ENCODE results near the gene SLC4A2. TPM values are rescaled to one million over a fixed set of nuclear protein-coding genes. Genes with fewer than 3 reads are reported as not detected.

SLC4A2 gene
- total RNA-seq, 2 donors from 2014 or later: 55.3 to 114 TPM

GRCh38 chr7:151123158-151123821 lies 63.9 kb downstream of the SLC4A2 start:
- H3K4me1 ChIP-seq: peaks cover 0 to 9% of the 10 kb centered on the region in 2 donors
- H3K36me3 ChIP-seq: peaks cover 49% of the 10 kb centered on the region
- H3K4me3 ChIP-seq: no peak overlapping the region
- no peak overlapping the region for H3K27ac ChIP-seq
- TF ChIP-seq CTCF (IDR thresholded peaks at IDR 0.05): no peak
- H3K27me3 ChIP-seq: no peaks in the 10 kb centered on the region
- no peak for DNase-seq (ENCODE audit: low spot score)
- H3K9me3 ChIP-seq: no peaks in the 10 kb centered on the region

GRCh38 chr7:151123822-151124464 lies 64.6 kb downstream of the SLC4A2 start:
- Histone ChIP-seq H3K27me3 (no peaks in the 10 kb centered on the region), H3K36me3 (peaks cover 49% of the 10 kb centered on the region), H3K27ac (no peak overlapping the region), H3K4me1 (peaks cover 0 to 9% of the 10 kb centered on the region in 2 donors), H3K4me3 (no peak overlapping the region), H3K9me3 (no peaks in the 10 kb centered on the region)
- TF ChIP-seq CTCF (IDR thresholded peaks at IDR 0.05): peak; percentile 92 to 98
- peak; percentile 79 for DNase-seq (ENCODE audit: low spot score)

GRCh38 chr7:151124481-151124880 lies 65.1 kb downstream of the SLC4A2 start:
- H3K4me1 ChIP-seq: peaks cover 0 to 9% of the 10 kb centered on the region in 2 donors
- no peak overlapping the region for H3K27ac ChIP-seq
- TF ChIP-seq CTCF (IDR thresholded peaks at IDR 0.05): no peak
- H3K36me3 ChIP-seq: peaks cover 49% of the 10 kb centered on the region
- H3K4me3 ChIP-seq: no peak overlapping the region
- H3K9me3 ChIP-seq: no peaks in the 10 kb centered on the region
- no peak for DNase-seq (ENCODE audit: low spot score)
- H3K27me3 ChIP-seq: no peaks in the 10 kb centered on the region

- H3K4me1 ChIP-seq: peaks cover 0 to 9% of the 10 kb centered on the region in 2 donors
- no peak overlapping the region for H3K27ac ChIP-seq
- peak overlapping the region in 1 of 2 donors; percentile 60 for H3K4me3 ChIP-seq
- DNase-seq (ENCODE audit: low spot score): no peak
- no peaks in the 10 kb centered on the region for H3K27me3 ChIP-seq
- TF ChIP-seq CTCF (IDR thresholded peaks at IDR 0.05): no peak
- peaks cover 49% of the 10 kb centered on the region for H3K36me3 ChIP-seq
- no peaks in the 10 kb centered on the region for H3K9me3 ChIP-seq
These were observed 65.6 kb downstream of the SLC4A2 start for GRCh38 chr7:151124899-151125399.

GRCh38 chr7:151125470-151125845 lies 66.1 kb downstream of the SLC4A2 start:
- H3K36me3 ChIP-seq: peaks cover 49% of the 10 kb centered on the region
- DNase-seq (ENCODE audit: low spot score): no peak
- H3K4me1 ChIP-seq: peaks cover 0 to 9% of the 10 kb centered on the region in 2 donors
- no peaks in the 10 kb centered on the region for H3K27me3 ChIP-seq
- TF ChIP-seq CTCF (IDR thresholded peaks at IDR 0.05): peak in 1 of 2 donors; percentile 51
- no peak overlapping the region for H3K27ac ChIP-seq
- no peaks in the 10 kb centered on the region for H3K9me3 ChIP-seq
- peak overlapping the region; percentile 34 to 60 for H3K4me3 ChIP-seq
